Measurements from ENCODE around the gene SMYD3.

- TF ChIP-seq, protein P1, sequence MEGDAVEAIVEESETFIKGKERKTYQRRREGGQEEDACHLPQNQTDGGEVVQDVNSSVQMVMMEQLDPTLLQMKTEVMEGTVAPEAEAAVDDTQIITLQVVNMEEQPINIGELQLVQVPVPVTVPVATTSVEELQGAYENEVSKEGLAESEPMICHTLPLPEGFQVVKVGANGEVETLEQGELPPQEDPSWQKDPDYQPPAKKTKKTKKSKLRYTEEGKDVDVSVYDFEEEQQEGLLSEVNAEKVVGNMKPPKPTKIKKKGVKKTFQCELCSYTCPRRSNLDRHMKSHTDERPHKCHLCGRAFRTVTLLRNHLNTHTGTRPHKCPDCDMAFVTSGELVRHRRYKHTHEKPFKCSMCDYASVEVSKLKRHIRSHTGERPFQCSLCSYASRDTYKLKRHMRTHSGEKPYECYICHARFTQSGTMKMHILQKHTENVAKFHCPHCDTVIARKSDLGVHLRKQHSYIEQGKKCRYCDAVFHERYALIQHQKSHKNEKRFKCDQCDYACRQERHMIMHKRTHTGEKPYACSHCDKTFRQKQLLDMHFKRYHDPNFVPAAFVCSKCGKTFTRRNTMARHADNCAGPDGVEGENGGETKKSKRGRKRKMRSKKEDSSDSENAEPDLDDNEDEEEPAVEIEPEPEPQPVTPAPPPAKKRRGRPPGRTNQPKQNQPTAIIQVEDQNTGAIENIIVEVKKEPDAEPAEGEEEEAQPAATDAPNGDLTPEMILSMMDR (IDR thresholded peaks at IDR 0.05; ENCODE audit: low read depth, low read length, poor library complexity, severe bottlenecking) = no peak
- no peak for TF ChIP-seq EZH2phosphoT487 (IDR thresholded peaks at IDR 0.05; ENCODE audit: borderline replicate concordance, low read length)
These were observed 554.6 kb downstream of the SMYD3 start for GRCh38 chr1:245952383-245953026.

Data from DOHH2 (cell line).